PC-9 (cell line): ENCODE measurements around the gene TBC1D25. TPM values are rescaled to one million over a fixed set of nuclear protein-coding genes. Genes with fewer than 3 reads are reported as not detected.

Experiments used
- BruUV-seq: library from RNA; stranded (reverse); fragments of 400-500 nt; replicated peaks from 2 replicates; lab custom pipeline; 2021; lab: Mats Ljungman, UMichigan
- CTCF ChIA-PET: fragments of 300-600 bp; sonication (Branson Sonifier 250); formaldehyde crosslinking; loops from one replicate; lab custom pipeline; 2022; ENCODE audit warnings: antibody characterized with exemption; lab: Charles Lee
- POLR2A ChIA-PET: fragments of 300-600 bp; sonication (Branson Sonifier 250); formaldehyde crosslinking; loops from one replicate; lab custom pipeline; 2022; ENCODE audit warnings: antibody characterized with exemption; ENCODE audit not compliant: unreplicated experiment; lab: Charles Lee
- DNase-seq, 2 experiments: peaks; one replicate each; pipeline versions ENCODE4 v3.0.0 to v3.0.0-alpha.2; 2015 to 2022; ENCODE audit warnings: mixed read lengths in 1 of 2
- H2AFZ ChIP-seq: fragments of 200-600 bp; sonication (generic); 2 replicates; pipeline ENCODE4 v1.8.1; 2017; ENCODE audit warnings: antibody characterized with exemption
- H3F3A ChIP-seq: fragments of 200-600 bp; sonication (generic); 2 replicates; pipeline ENCODE4 v1.8.1; 2017; ENCODE audit warnings: antibody characterized with exemption, mild to moderate bottlenecking, low read depth; ENCODE audit not compliant: insufficient read depth
- H3K27ac ChIP-seq: fragments of 200-600 bp; sonication (generic); 2 replicates; pipeline ENCODE4 v1.6.1; 2016; ENCODE audit warnings: mixed run types
- H3K27me3 ChIP-seq: fragments of 200-600 bp; sonication (generic); 2 replicates; pipeline ENCODE4 v1.6.1; 2016; ENCODE audit warnings: low read depth, mixed run types; ENCODE audit not compliant: insufficient read depth
- H3K36me3 ChIP-seq: fragments of 200-600 bp; sonication (generic); 2 replicates; pipeline ENCODE4 v1.6.1; 2016; ENCODE audit warnings: low read depth, mixed run types
- H3K4me1 ChIP-seq: fragments of 200-600 bp; sonication (generic); replicated peaks from 2 replicates; pipeline ENCODE4 v1.6.1; 2016; ENCODE audit warnings: mixed run types; ENCODE audit not compliant: insufficient read depth
- H3K4me2 ChIP-seq: fragments of 200-600 bp; sonication (generic); 2 replicates; pipeline ENCODE4 v1.6.1; 2017; ENCODE audit warnings: mixed run types
- H3K4me3 ChIP-seq: fragments of 200-600 bp; sonication (generic); 2 replicates; pipeline ENCODE4 v1.6.1; 2016; ENCODE audit warnings: mixed run types
- H3K79me2 ChIP-seq: fragments of 200-600 bp; sonication (generic); 2 replicates; pipeline ENCODE4 v1.6.1; 2017; ENCODE audit warnings: low read depth, mixed run types
- H3K9me2 ChIP-seq: fragments of 200-600 bp; sonication (generic); 2 replicates; pipeline ENCODE4 v1.8.1; 2017; ENCODE audit warnings: mild to moderate bottlenecking; ENCODE audit not compliant: insufficient read depth
- H3K9me3 ChIP-seq: fragments of 200-600 bp; sonication (generic); 2 replicates; pipeline ENCODE4 v1.8.1; 2016; ENCODE audit warnings: low read depth; ENCODE audit not compliant: insufficient read depth
- H4K20me1 ChIP-seq: fragments of 200-600 bp; sonication (generic); 2 replicates; pipeline ENCODE4 v1.8.1; 2017; ENCODE audit not compliant: insufficient read depth
- EZH2 ChIP-seq: fragments of 200-600 bp; sonication (generic); IDR thresholded peaks from 2 replicates; pipeline ENCODE4 v1.8.0; 2017; ENCODE audit warnings: antibody characterized with exemption, low read depth
- intact Hi-C: fragments of 100-400 bp; cut with micrococcal nuclease; formaldehyde crosslinking; loops from one replicate; pipeline ENCODE4 v1.10.0; 2022; ENCODE audit not compliant: unreplicated experiment
- total RNA-seq: library from RNA; stranded (reverse); gene quantifications from 2 replicates; pipeline ENCODE4 v1.2.3, GENCODE V29; 2021
- TF ChIP-seq, protein P1 (sequence below): fragments of 200-600 bp; sonication (generic); conservative IDR thresholded peaks from 2 replicates; pipeline ENCODE4 v1.6.1; 2017; ENCODE audit warnings: mixed run types, antibody characterized with exemption, mild to moderate bottlenecking, moderate library complexity

The TBC1D25 gene
- total RNA-seq, 1 experiment from 2014 or later: 7.4 TPM

DNA sequence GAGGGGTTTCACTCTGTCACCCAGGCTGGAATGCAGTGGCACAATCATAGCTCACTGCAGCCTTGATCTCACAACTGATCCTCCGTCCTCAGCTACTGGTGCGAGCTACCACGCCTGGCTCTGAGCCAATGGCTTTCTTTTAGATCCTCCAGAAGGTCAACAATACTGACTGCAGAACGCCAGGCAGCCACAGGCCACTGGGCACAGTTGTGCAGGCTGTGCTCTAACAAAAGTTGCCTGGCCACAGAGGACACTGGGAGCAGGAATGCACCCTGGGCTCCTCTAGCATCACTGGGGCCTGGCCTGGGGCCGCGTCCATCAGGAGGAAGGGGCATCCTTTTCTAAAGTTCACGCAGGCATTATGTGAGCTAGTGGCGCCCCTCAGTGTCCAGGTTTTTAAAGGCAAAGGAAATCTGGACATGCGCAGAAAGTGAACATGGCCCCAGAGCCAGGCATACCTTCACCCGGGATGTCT, 45.6 kb upstream of the TBC1D25 start:
- Histone ChIP-seq H3K4me1 (peaks cover 12% of the 10 kb centered on the region; the same call in 1 of the 2 replicates), H3K9me3 (no peaks in the 10 kb centered on the region), H3K79me2 (no peaks in the 10 kb centered on the region), H3F3A (peaks cover 17% of the 10 kb centered on the region; the same call in 1 of the 2 replicates), H4K20me1 (no peaks in the 10 kb centered on the region), H3K27me3 (no peaks in the 10 kb centered on the region), H3K36me3 (no peaks in the 10 kb centered on the region), H3K4me3 (no peak overlapping the region), H2AFZ (no peak overlapping the region), H3K9me2 (no peaks in the 10 kb centered on the region), H3K27ac (no peak overlapping the region), H3K4me2 (no peak overlapping the region)
- POLR2A ChIA-PET: no interaction called here
- DNase-seq: no peak
- intact Hi-C loops: no loop called here
- CTCF ChIA-PET: no interaction called here
- no peak for TF ChIP-seq EZH2
- TF ChIP-seq, protein P1, sequence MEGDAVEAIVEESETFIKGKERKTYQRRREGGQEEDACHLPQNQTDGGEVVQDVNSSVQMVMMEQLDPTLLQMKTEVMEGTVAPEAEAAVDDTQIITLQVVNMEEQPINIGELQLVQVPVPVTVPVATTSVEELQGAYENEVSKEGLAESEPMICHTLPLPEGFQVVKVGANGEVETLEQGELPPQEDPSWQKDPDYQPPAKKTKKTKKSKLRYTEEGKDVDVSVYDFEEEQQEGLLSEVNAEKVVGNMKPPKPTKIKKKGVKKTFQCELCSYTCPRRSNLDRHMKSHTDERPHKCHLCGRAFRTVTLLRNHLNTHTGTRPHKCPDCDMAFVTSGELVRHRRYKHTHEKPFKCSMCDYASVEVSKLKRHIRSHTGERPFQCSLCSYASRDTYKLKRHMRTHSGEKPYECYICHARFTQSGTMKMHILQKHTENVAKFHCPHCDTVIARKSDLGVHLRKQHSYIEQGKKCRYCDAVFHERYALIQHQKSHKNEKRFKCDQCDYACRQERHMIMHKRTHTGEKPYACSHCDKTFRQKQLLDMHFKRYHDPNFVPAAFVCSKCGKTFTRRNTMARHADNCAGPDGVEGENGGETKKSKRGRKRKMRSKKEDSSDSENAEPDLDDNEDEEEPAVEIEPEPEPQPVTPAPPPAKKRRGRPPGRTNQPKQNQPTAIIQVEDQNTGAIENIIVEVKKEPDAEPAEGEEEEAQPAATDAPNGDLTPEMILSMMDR: peak; percentile 32; the same call in 1 of the 2 replicates
- BruUV-seq: no TSS peak

DNA sequence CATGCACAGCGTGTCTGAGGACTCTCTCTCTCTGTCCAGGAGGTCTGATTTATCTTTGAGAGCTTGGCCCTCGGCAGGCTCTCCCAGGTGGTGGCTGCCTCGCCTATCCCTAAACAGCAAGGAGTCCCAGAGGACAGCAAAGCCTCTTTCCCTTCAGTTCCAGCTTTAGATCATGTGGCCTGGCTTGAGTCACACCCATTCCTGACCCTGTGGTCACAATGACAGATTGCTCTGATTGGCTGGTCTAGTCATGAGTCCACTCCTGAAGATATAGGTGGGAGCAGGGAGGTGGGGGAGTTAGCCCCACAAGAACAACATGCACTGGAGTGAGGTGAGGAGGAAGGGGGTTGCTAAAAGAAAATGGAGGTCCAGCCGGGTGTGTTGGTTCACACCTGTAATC, 42.9 kb upstream of the TBC1D25 start:
- H3K9me2 ChIP-seq: no peaks in the 10 kb centered on the region
- ChIA-PET POLR2A (no interaction called here), CTCF (no interaction called here)
- H3F3A ChIP-seq: no peaks in the 10 kb centered on the region; the same call in 1 of the 2 replicates
- no peak for TF ChIP-seq EZH2
- TF ChIP-seq, protein P1: no peak
- H3K36me3 ChIP-seq: no peaks in the 10 kb centered on the region
- no peak overlapping the region for H3K27ac ChIP-seq
- no peak for DNase-seq
- no peaks in the 10 kb centered on the region for H3K79me2 ChIP-seq
- no peaks in the 10 kb centered on the region for H3K27me3 ChIP-seq
- BruUV-seq: no TSS peak
- no peak overlapping the region for H3K4me2 ChIP-seq
- no peak overlapping the region for H2AFZ ChIP-seq
- H4K20me1 ChIP-seq: no peaks in the 10 kb centered on the region
- H3K4me1 ChIP-seq: peaks cover 6% of the 10 kb centered on the region; the same call in 1 of the 2 replicates
- H3K9me3 ChIP-seq: no peaks in the 10 kb centered on the region
- no peak overlapping the region for H3K4me3 ChIP-seq
- intact Hi-C loops: no loop called here

DNA sequence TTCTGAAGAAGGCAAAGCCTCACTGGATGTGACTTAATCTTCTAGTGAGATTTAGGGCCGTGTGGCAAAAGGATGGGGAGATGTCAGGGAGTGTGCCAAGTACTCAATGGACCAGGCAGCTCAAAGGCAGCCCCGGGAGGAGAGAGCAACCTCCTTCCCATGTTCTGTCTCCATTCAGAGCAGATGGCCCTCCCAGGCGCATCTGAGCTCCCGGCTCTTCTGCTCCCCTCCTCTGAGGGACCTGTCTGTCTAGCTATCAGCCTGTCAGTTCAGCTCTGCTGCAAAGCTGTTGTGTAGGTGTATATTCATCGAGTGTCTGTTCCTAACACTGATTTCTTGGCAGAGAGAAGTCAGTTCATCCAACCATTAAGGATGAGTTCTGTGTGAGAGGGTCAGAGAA, 41.6 kb upstream of the TBC1D25 start:
- peak overlapping the region; percentile 50 for H3K27ac ChIP-seq
- intact Hi-C loops: no loop called here
- no peak overlapping the region for H3K4me3 ChIP-seq
- no peak overlapping the region for H2AFZ ChIP-seq
- no peaks in the 10 kb centered on the region for H3K36me3 ChIP-seq
- peak overlapping the region; percentile 26; the same call in 1 of the 2 replicates for H3K4me2 ChIP-seq
- no peak for TF ChIP-seq EZH2
- TF ChIP-seq, protein P1: no peak
- H3K9me2 ChIP-seq: no peaks in the 10 kb centered on the region
- H3K79me2 ChIP-seq: no peaks in the 10 kb centered on the region
- no peaks in the 10 kb centered on the region for H3K4me1 ChIP-seq
- no peaks in the 10 kb centered on the region for H4K20me1 ChIP-seq
- BruUV-seq: no TSS peak
- CTCF ChIA-PET: no interaction called here
- POLR2A ChIA-PET: no interaction called here
- no peaks in the 10 kb centered on the region for H3K27me3 ChIP-seq
- DNase-seq: no peak
- H3F3A ChIP-seq: no peaks in the 10 kb centered on the region; the same call in 1 of the 2 replicates
- no peaks in the 10 kb centered on the region for H3K9me3 ChIP-seq
